Ureter (tissue), 1 donor: ENCODE data around the gene CSF3R. TPM values are rescaled to one million over a fixed set of nuclear protein-coding genes. Genes with fewer than 3 reads are reported as not detected.

Experiments used
- DNase-seq: peaks from one replicate; pipeline ENCODE4 v3.0.0-alpha.2; 2020; ENCODE audit warnings: low spot score
- total RNA-seq: library from RNA; stranded (reverse); gene quantifications from one replicate; pipeline ENCODE4 v1.2.4, GENCODE V29; 2023
- donor health status: DM: yes; HTN: yes; CAD: no.

The CSF3R gene
- total RNA-seq, 1 donor from 2014 or later, result 13.7 TPM

GRCh38 chr1:36419569-36419968 lies 63.1 kb downstream of the CSF3R start:
- DNase-seq, result no peak

GRCh38 chr1:36419140-36419539 lies 63.6 kb downstream of the CSF3R start:
- no peak for DNase-seq

GRCh38 chr1:36417931-36418330 lies 64.8 kb downstream of the CSF3R start:
- no peak for DNase-seq

Other genes with a start within 250 kb of the CSF3R start
- 9.5 TPM for gene SH3D21, start 176.5 kb downstream of the CSF3R start, total RNA-seq
- gene EVA1B, start 159.3 kb downstream of the CSF3R start, total RNA-seq, result 12.4 TPM
- gene STK40, start 97.0 kb downstream of the CSF3R start, total RNA-seq, result 34.2 TPM
- gene LSM10, start 85.0 kb downstream of the CSF3R start, total RNA-seq, result 28.9 TPM
- 13.4 TPM for gene OSCP1, start 32.5 kb downstream of the CSF3R start, total RNA-seq
- gene MRPS15, start 18.5 kb downstream of the CSF3R start, total RNA-seq, result 59.9 TPM